K562 (cell line): ENCODE results near the gene RALGPS1. TPM values are rescaled to one million over a fixed set of nuclear protein-coding genes. Genes with fewer than 3 reads are reported as not detected.

Experiments used
- ATAC-seq: fragments of 200-7000 bp; cut with Tn5 transposase; 3 replicates; pipeline ENCODE4 v1.9.1; 2020; ENCODE audit warnings: moderate library complexity
- BruUV-seq: library from RNA; stranded (reverse); fragments of 400-500 nt; replicated peaks from 2 replicates; lab custom pipeline; 2021; lab: Mats Ljungman, UMichigan
- CTCF ChIA-PET: fragments of 300-600 bp; formaldehyde crosslinking; extraction: SDS; loops from one replicate; lab custom pipeline; 2021; ENCODE audit warnings: low intra/inter-chr PET ratio; lab: Yijun Ruan, JAX
- POLR2A ChIA-PET: fragments of 300-600, 350-650 bp; sonication (Branson Sonifier 250); formaldehyde crosslinking; extraction: SDS; loops from one replicate; lab custom pipeline; 2021; ENCODE audit warnings: antibody characterized with exemption, inconsistent platforms; lab: Yijun Ruan, JAX
- DNase-seq, 4 experiments: peaks; one replicate each; pipeline versions ENCODE4 v3.0.0 to v3.0.0-alpha.2; 2011 to 2018; ENCODE audit warnings: low spot score in 3 of 4, mixed read lengths in 3 of 4; ENCODE audit errors: extremely low read depth in 1 of 4
- FAIRE-seq: peaks from 2 replicates; lab custom pipeline; 2011; peaks lifted over from hg19 to GRCh38; lab: Jason Lieb, UNC
- H2AFZ ChIP-seq: 2 replicates; pipeline ENCODE4 v1.6.0; 2011; ENCODE audit warnings: low read depth, low read length, control low read depth, inconsistent platforms
- H3K27ac ChIP-seq: fragments of 200-600 bp; 3 replicates; pipeline ENCODE4 v1.8.0; 2011; ENCODE audit warnings: low read depth, mild to moderate bottlenecking, control low read depth, inconsistent platforms, low read length, moderate library complexity, mixed read lengths; ENCODE audit errors: extremely low read depth
- H3K27me3 ChIP-seq, 2 experiments: fragments of 300-600 bp in 1 of 2; 2 replicates in 1 of 2; 3 replicates in 1 of 2; pipeline versions ENCODE4 v1.6.0 to v1.8.0; 2011; ENCODE audit warnings: inconsistent platforms in 2 of 2, low read length in 2 of 2, mild to moderate bottlenecking in 1 of 2, mixed read lengths in 1 of 2, moderate library complexity in 1 of 2; ENCODE audit not compliant: control insufficient read depth in 2 of 2, insufficient read depth in 2 of 2
- H3K36me3 ChIP-seq: fragments of 300-600 bp; 3 replicates; pipeline ENCODE4 v1.8.0; 2011; ENCODE audit warnings: mild to moderate bottlenecking, low read length, inconsistent platforms; ENCODE audit not compliant: control insufficient read depth, insufficient read depth
- H3K4me1 ChIP-seq, 2 experiments: fragments of 200-600 bp in 1 of 2; replicated peaks in 1 of 2; 2 replicates in 1 of 2; 3 replicates in 1 of 2; pipeline versions ENCODE4 v1.5.1 to v1.8.0; 2011; ENCODE audit warnings: inconsistent platforms in 2 of 2, low read length in 2 of 2, mild to moderate bottlenecking in 1 of 2, mixed read lengths in 1 of 2, moderate library complexity in 1 of 2; ENCODE audit not compliant: control insufficient read depth in 2 of 2, insufficient read depth in 2 of 2
- H3K4me2 ChIP-seq: 2 replicates; pipeline ENCODE4 v1.6.1; 2011; ENCODE audit warnings: low read length, control low read depth, inconsistent platforms, mixed read lengths; ENCODE audit not compliant: insufficient read depth
- H3K4me3 ChIP-seq: fragments of 200-600 bp; sonication (generic), shearing (Covaris generic); 2 replicates; pipeline ENCODE4 v1.5.1; 2016; ENCODE audit warnings: control low read depth, inconsistent platforms
- H3K79me2 ChIP-seq: fragments of 200-600 bp; 3 replicates; pipeline ENCODE4 v1.8.0; 2011; ENCODE audit warnings: low read length, inconsistent platforms; ENCODE audit not compliant: control insufficient read depth, insufficient read depth
- H3K9ac ChIP-seq, 2 experiments: 2 replicates each; pipeline versions ENCODE4 v1.6.0 to v1.6.1; 2011; ENCODE audit warnings: low read depth in 2 of 2, low read length in 2 of 2, control low read depth in 1 of 2, inconsistent platforms in 1 of 2, mild to moderate bottlenecking in 1 of 2, mixed read lengths in 1 of 2; ENCODE audit not compliant: insufficient read depth in 1 of 2
- H3K9me1 ChIP-seq: one replicate; pipeline ENCODE4 v1.6.0; 2011; ENCODE audit warnings: inconsistent platforms, mild to moderate bottlenecking, low read length, moderate library complexity; ENCODE audit not compliant: control insufficient read depth, insufficient read depth
- H3K9me3 ChIP-seq: replicated peaks from 2 replicates; pipeline ENCODE4 v1.5.1; 2011; ENCODE audit warnings: low read depth, low read length, inconsistent platforms; ENCODE audit not compliant: control insufficient read depth, insufficient read depth
- H4K20me1 ChIP-seq: replicated peaks from 2 replicates; pipeline ENCODE4 v1.6.1; 2011; ENCODE audit warnings: low read length, inconsistent platforms, mixed read lengths; ENCODE audit not compliant: control insufficient read depth, insufficient read depth
- NCOA2 ChIP-seq, 2 experiments: fragments of 450-650 bp; IDR thresholded peaks; 2 replicates each; pipeline ENCODE4 v1.6.1; 2018; ENCODE audit warnings: mild to moderate bottlenecking in 2 of 2, moderate library complexity in 1 of 2; ENCODE audit not compliant: partially characterized antibody in 2 of 2
- ZBTB5 ChIP-seq: fragments of 450-650 bp; IDR thresholded peaks from 2 replicates; pipeline ENCODE4 v1.6.1; 2017; ENCODE audit warnings: antibody characterized with exemption
- WGBS: fragments of 100-300 bp; shearing (Covaris generic); methylation state at CpG from one replicate; pipeline ENCODE4 v1.1.6; 2016; ENCODE audit warnings: low coverage, mixed read lengths; ENCODE audit not compliant: insufficient coverage; ENCODE audit errors: missing lambda C conversion rate; 5-methylcytosine and 5-hydroxymethylcytosine counted together
- in situ Hi-C: fragments of 300-500 bp; cut with MboI; formaldehyde crosslinking; loops from 4 replicates; pipeline ENCODE4 v1.15.0; 2018; ENCODE audit warnings: inconsistent platforms, mixed read lengths
- intact Hi-C: fragments of 100-400 bp; cut with micrococcal nuclease; formaldehyde crosslinking; loops from 2 replicates; pipeline ENCODE4 v1.14.2; 2022
- polyA plus RNA-seq, 8 experiments: library from polyadenylated mRNA; depleted of rRNA in 4 of 8; stranded (reverse) in 5 of 8; unstranded in 3 of 8; fragments of >200 nt; fragmentation: Nextera tagmentation in 2 of 8; fragmentation: Illumina TruSeq in 1 of 8; extraction: Ambion mirVana in 2 of 8; extraction: Trizol in 1 of 8; gene quantifications; 2 replicates each; pipeline versions ENCODE4 v1.2.1 to v1.2.3, GENCODE V29; 2011 to 2014; ENCODE audit warnings: inconsistent platforms in 1 of 8, missing spikeins in 1 of 8
- total RNA-seq, 7 experiments: library from RNA; depleted of rRNA in 6 of 7; stranded (reverse); fragments of >200 nt in 6 of 7; fragmentation: Illumina TruSeq in 2 of 7; extraction: Trizol in 2 of 7; gene quantifications; 2 replicates each; pipeline versions ENCODE4 v1.2.1 to v1.2.3, GENCODE V29; 2011 to 2021; ENCODE audit warnings: low replicate concordance in 1 of 7

The RALGPS1 gene
- total and polyA plus RNA-seq, 9 of the 15 experiments (the other 6 are each of a cell fraction or from before 2014, with no cell fraction given): 0.04 to 2.6 (median 1.5) TPM

DNA sequence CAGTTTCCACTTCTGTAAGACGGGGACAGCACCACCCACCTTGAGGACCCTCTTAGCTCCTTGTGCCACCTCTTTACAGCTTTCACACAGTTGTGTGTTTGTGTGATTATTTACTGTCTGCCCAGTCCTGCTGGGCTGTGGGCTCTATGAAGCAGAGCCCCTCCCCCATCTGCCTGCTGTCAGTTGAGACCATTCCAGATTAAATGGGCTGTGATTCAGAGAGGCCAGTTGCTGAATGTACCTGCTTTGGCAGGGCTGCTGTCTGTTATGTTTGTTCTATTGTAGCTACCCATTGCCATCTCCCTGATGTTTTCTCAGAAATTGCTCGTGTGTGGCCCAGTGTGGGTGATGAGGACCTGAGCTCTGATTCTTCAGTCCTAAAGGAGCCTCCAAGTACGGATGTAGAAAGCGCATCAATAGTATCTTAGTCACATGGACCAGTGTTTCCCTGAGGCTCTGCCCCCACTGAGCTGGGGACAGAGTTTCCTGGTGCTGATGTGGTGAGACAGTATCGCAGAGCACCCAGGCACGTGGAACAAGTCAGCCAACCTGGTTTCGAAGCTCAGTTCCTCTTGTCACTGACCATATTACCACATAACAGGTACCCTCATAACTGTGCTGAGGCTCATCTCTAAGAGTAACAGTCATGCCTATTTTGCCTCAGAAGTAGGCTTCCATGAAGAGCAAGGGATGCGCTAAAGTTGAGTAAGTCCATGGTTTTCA lies 204.2 kb downstream of the RALGPS1 start:
- H3K4me2 ChIP-seq: no peak overlapping the region
- FAIRE-seq: no peak
- DNase-seq: no peak
- POLR2A ChIA-PET: interaction anchor here (0.6 to 1.5 kb wide), 4 partner anchors 9 to 46 kb away, joined by 3 to 6 read pairs (median 4); no protein-coding TSS in a partner anchor
- no peaks in the 10 kb centered on the region for H3K9me1 ChIP-seq
- no peak overlapping the region for H3K9ac ChIP-seq
- peaks cover 31 to 70% of the 10 kb centered on the region in 2 experiments; a peak in 4 of 5 replicates for H3K27me3 ChIP-seq
- no peaks in the 10 kb centered on the region for H3K9me3 ChIP-seq
- no peak overlapping the region for H3K4me3 ChIP-seq
- intact Hi-C loops: no loop called here
- ATAC-seq: no peak
- H3K36me3 ChIP-seq: no peaks in the 10 kb centered on the region
- BruUV-seq: no TSS peak
- CTCF ChIA-PET: no interaction called here
- H2AFZ ChIP-seq: no peak overlapping the region
- in situ Hi-C loops: no loop called here
- no peak for TF ChIP-seq NCOA2 (IDR thresholded peaks at IDR 0.05; ENCODE audit: partially characterized antibody in 2 of 2)
- TF ChIP-seq ZBTB5: no peak
- peaks cover 23% of the 10 kb centered on the region for H4K20me1 ChIP-seq
- peaks cover 0 to 14% of the 10 kb centered on the region in 2 experiments; a peak in 3 of 5 replicates for H3K4me1 ChIP-seq
- WGBS: 9% methylated on average over 8 of the region's 8 CpGs
- H3K79me2 ChIP-seq: no peaks in the 10 kb centered on the region
- H3K27ac ChIP-seq: no peak overlapping the region
